MM.1S (cell line): ENCODE measurements around the gene AEBP1.

ENCODE experiments used
- CTCF ChIP-seq: fragments of 300-600 bp; sonication (generic); IDR thresholded peaks from 2 replicates; pipeline ENCODE4 v1.5.1; 2016; ENCODE audit warnings: antibody characterized with exemption, low read length, mixed read lengths
- EZH2 ChIP-seq: fragments of 300-600 bp; sonication (generic); optimal IDR thresholded peaks from 2 replicates; pipeline ENCODE3; 2017; ENCODE audit warnings: low read depth, mild to moderate bottlenecking, antibody characterized with exemption, low read length, mixed read lengths
- EZH2phosphoT487 ChIP-seq: fragments of 300-600 bp; sonication (generic); IDR thresholded peaks from 2 replicates; pipeline ENCODE4 v1.6.1; 2018; ENCODE audit warnings: antibody characterized with exemption, low read length

DNA sequence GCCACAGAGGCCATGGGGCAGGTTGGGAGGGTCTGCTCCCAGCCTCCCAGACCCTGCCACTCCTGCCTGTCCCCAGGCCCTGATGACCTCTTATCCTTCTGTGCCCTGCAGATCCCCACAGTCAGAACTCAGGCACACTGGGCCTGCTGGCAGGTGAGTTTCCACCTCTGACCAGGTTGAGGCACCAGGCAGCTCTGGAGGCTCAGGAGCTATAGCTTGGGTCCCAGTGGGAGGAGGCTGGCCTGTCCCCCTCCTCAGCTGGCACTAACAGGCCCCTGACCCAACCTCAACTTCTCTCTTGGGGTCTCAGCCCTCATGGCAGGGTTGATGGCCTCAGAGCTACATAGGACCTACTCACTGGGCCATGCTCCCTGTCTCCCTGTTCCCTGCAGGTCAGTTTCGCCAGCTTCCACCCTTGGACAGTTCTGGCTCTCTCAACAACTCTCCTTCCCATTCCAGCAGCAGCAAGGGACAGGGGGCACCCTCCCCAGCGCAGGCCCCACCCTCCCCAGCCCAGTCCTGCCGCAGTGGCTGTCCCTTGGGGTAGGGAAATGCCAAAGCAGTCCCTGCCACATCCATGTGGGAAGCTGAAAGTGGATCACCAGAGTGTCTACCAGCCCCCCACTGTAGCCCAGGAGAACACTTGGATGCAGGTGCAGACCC lies 2.7 kb upstream of the AEBP1 start:
- TF ChIP-seq CTCF (no peak), EZH2 (no peak), EZH2phosphoT487 (no peak)
